Rectal smooth muscle tissue (tissue), 1 donor: Measurements from ENCODE around the gene SEPHS1.
A peak's percentile ranks its signal among the peaks of the same experiment; 100 is the strongest.

Experiments
- H3K27ac ChIP-seq: one replicate; pipeline ENCODE4 v1.7.0; 2013; ENCODE audit warnings: low read depth, low read length, inconsistent platforms
- H3K27me3 ChIP-seq: one replicate; pipeline ENCODE4 v1.7.0; 2013; ENCODE audit warnings: low read length; ENCODE audit not compliant: control insufficient read depth, insufficient read depth
- H3K36me3 ChIP-seq: one replicate; pipeline ENCODE4 v1.7.0; 2013; ENCODE audit warnings: low read length; ENCODE audit not compliant: control insufficient read depth, insufficient read depth
- H3K4me1 ChIP-seq: one replicate; pipeline ENCODE4 v1.7.0; 2013; ENCODE audit warnings: low read length; ENCODE audit not compliant: control insufficient read depth, insufficient read depth
- H3K4me3 ChIP-seq: one replicate; pipeline ENCODE4 v1.7.0; 2013; ENCODE audit warnings: low read length
- H3K9ac ChIP-seq: one replicate; pipeline ENCODE4 v1.7.0; 2013; ENCODE audit warnings: low read length

The SEPHS1 gene, protein sequence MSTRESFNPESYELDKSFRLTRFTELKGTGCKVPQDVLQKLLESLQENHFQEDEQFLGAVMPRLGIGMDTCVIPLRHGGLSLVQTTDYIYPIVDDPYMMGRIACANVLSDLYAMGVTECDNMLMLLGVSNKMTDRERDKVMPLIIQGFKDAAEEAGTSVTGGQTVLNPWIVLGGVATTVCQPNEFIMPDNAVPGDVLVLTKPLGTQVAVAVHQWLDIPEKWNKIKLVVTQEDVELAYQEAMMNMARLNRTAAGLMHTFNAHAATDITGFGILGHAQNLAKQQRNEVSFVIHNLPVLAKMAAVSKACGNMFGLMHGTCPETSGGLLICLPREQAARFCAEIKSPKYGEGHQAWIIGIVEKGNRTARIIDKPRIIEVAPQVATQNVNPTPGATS

DNA sequence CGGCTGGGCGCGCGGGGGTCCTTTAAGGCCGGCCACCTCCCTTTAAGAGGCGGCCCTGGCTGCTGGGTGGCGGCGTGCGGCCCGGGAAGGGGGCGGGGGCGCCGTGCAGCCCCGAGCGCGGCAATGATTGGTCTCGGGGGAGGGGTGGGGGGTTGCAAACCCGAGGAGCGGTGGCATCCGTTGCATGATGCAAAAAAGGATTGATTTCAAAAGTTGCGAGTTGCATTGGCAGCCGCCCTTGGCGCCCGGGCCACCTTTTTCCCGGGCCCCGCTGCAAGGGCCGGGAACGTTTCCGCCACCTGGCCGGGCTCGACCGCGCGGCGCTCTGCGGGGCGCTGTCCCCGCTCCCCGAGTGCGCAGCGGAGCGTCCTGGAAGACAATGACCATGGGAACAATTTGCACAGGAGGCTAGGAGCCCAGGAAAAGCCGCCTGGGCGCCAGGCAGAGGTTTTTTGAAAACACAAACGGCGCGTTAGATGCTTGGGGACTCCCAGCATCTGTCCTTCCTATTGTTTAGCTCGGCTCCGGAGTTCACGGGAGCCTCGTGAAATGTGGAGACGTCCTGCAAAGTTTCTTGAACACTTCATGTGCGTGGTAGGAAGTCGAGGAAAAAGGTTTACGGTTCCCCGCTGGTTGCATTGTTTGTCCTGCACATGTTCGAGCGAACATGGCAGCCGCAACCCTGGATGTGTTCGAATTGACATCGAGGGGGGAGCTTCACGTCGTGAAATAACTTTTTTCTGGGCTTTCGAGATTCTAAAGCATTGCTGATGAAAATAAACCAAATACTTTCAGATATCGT is at the start of gene SEPHS1:
SEPHS1 (minus strand) TSS at position 78 of the 802 bp plus-strand sequence. CDS start 3,343 bp downstream, outside the sequence.
- H3K4me3 ChIP-seq, result peak within 1 kb of the TSS; percentile 89
- peaks cover 2% of the 10 kb centered on the region for H3K4me1 ChIP-seq
- H3K36me3 ChIP-seq, result no peaks in the 10 kb centered on the region
- H3K27me3 ChIP-seq, result peaks cover 2% of the 10 kb centered on the region
- H3K27ac ChIP-seq, result peak within 1 kb of the TSS; percentile 95
- H3K9ac ChIP-seq, result peak within 1 kb of the TSS; percentile 80

DNA sequence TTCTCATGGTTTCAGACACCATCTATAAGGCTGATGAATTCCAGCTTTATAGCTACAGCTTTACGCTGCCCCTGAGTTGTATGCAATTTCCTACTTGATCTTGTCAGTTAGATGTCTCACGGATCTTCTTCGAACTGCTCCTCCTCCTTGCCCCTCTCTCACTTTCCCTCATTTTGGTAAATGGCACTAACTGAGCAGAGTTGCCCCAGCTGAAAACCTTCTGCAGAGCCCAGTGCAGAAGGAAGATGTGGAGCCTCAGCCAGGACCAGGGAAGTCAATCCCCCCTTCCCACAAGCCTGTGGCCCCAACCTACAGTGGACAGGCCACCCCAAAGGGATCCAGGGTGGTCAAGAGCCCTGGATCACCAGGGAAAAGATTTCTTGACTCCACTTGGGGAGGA is 49.0 kb upstream of the SEPHS1 start:
- Histone ChIP-seq H3K27me3 (no peaks in the 10 kb centered on the region), H3K4me1 (no peaks in the 10 kb centered on the region), H3K27ac (no peak overlapping the region), H3K9ac (no peak overlapping the region), H3K4me3 (no peak overlapping the region), H3K36me3 (no peaks in the 10 kb centered on the region)

DNA sequence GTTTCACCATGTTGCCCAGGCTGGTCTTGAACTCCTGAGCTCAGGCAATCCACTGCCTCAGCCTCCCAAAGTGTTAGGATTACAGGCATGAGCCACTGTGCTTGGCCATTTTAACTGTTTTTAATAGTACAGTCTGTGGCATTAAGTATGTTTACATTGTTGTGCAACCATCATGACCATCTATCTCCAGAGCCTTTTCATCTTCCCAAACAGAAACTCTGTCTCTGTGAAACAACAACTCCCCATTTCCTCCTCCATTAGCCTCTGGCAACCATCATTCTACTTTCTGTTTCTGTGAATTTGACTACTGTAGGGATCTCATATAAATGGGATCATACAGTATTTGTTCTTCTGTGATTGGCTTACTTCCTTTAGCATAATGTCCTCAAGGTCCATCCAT is 48.3 kb upstream of the SEPHS1 start:
- H3K27ac ChIP-seq, result no peak overlapping the region
- no peaks in the 10 kb centered on the region for H3K4me1 ChIP-seq
- no peak overlapping the region for H3K9ac ChIP-seq
- H3K27me3 ChIP-seq, result no peaks in the 10 kb centered on the region
- H3K36me3 ChIP-seq, result no peaks in the 10 kb centered on the region
- H3K4me3 ChIP-seq, result no peak overlapping the region

DNA sequence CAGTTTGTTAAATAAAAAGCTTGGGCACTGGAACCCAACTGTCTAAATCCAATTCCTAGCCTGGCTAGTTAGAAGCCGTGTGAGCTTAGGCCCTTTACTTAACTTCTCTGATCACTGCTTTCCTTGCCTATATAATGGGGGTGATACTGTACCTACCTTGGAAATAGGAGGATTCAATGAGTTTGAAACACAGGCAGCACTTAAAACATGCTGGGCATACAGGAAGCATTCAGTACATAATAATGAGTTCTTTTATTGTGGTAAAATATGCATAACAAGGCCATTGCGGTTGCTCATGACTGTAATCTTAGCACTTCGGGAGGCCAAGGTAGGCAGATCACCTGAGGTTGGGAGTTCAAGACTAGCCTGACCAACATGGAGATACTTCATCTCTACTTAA is 47.4 kb upstream of the SEPHS1 start:
- H3K9ac ChIP-seq, result no peak overlapping the region
- H3K27me3 ChIP-seq, result no peaks in the 10 kb centered on the region
- no peaks in the 10 kb centered on the region for H3K36me3 ChIP-seq
- H3K4me1 ChIP-seq, result no peaks in the 10 kb centered on the region
- no peak overlapping the region for H3K27ac ChIP-seq
- no peak overlapping the region for H3K4me3 ChIP-seq

DNA sequence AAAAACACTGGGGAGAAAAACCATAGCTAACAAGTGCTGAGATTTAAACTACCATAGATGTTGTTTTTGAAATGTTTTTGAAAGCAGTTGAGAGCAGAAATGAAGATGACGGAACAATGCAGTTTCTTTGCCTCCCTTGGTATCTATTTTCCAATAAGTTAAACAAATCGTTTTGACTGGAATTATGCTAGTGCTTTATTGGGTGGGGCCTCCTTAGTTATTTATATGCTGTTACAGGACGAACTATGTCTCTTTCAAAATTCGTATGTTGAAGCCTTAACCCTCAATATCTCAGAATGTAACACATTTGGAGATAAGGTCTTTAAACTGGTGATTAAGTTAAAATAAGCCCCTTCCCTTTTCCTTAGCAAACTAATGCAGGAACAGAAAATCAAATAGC is 45.5 kb upstream of the SEPHS1 start:
- H3K27me3 ChIP-seq, result no peaks in the 10 kb centered on the region
- H3K36me3 ChIP-seq, result no peaks in the 10 kb centered on the region
- no peak overlapping the region for H3K27ac ChIP-seq
- no peaks in the 10 kb centered on the region for H3K4me1 ChIP-seq
- H3K4me3 ChIP-seq, result no peak overlapping the region
- no peak overlapping the region for H3K9ac ChIP-seq

DNA sequence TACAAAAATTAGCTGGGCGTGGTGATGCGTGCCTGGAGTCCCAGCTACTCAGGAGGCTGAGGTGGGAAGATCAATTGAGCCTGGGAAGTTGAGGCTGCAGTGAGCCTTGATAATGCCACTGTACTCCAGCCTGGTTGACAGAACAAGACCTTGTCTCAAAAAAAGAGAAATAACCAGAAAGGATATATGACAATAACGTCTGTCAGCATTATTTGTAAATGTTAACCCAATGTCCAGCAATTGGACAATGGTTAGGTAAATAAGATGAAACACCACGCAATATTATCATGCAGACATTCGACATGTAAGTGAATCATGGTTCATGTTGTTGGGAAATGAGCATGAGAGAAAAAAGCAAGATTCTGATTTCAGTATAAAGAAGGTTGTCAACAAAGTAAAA is 44.6 kb upstream of the SEPHS1 start:
- H3K36me3 ChIP-seq, result no peaks in the 10 kb centered on the region
- H3K4me3 ChIP-seq, result no peak overlapping the region

DNA sequence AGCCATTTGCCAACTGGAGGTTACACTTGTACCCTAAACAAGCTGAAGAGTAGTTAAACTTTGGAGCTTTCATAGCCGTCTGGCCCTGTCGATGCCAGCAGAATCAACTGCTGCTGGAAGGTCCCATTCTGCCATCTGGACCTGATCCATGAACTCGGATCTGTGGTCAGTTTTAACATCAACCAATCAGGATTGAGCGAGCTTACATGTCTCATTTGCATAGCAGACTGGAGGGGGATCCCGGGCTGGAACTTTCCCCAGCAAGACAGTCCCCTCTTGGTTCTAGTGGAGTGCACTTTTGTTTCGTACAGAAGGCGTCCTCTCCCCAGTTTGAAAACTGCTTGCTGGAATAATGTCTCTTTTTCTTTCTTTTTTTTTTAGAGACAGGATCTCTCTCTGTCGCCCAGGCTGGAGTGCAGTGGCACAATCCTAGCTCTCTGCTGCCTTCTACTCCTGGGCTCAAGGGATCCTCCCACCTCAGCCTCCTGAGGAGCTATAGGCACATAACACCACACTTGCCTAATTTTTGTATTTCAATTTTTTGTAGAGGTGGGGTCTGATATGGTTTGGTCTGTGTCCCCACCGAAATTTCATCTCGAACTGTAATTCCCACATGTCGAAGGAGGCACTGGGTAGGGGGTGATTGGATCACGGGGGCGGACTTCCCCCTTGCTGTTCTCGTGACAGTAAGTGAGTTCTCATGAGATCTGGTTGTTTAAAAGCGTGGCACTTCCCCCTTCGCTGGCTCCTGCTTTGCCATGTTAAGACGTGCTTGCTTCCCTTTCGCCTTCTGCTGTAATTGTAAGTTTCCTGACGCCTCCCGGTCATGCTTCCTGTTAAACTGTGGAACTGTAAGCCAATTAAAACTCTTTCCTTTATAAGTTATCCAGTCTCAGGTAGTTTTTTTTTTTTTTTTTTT is 42.8 kb upstream of the SEPHS1 start:
- Histone ChIP-seq H3K4me1 (no peaks in the 10 kb centered on the region), H3K27me3 (no peaks in the 10 kb centered on the region), H3K27ac (no peak overlapping the region), H3K36me3 (no peaks in the 10 kb centered on the region), H3K4me3 (no peak overlapping the region), H3K9ac (no peak overlapping the region)

More for the DNA sequence above, 44.6 kb upstream of the SEPHS1 start:
- H3K27ac ChIP-seq, result no peak overlapping the region
- H3K9ac ChIP-seq, result no peak overlapping the region
- H3K4me1 ChIP-seq, result no peaks in the 10 kb centered on the region
- H3K27me3 ChIP-seq, result no peaks in the 10 kb centered on the region

DNA sequence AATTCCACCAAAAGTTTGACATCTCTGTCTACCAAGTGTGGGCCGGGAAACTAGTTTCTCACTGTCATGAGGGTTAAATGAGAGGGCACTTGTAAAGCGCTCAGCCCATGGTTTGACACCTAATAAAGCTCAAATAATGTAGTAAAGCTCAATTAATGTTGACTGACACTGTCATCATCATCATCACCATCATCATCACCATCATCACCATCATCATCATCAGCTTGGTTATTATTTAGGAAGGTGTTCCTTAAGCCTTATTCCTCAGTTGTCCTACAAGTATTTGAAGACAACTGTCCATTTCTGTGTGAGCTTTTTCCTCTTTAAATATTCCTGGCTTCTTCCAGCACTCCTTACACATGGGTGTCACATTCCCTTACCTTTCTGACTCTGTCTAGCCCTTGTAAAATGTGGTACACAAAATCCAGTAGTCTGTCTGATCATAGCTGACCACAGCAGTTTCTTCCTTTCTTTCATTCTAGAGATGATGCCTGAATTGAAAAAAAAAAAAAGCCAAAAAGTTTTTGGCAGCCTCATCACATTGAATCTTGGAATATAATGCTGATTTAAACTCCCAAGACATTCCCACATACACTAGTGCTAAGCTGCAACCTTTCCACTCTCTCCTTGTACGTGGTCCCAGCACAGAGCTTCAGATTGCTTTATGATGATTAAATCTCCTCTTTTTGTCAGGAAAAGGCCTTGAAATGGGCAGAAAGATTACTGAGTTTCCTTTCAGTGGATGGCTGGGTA is 40.6 kb upstream of the SEPHS1 start:
- no peaks in the 10 kb centered on the region for H3K4me1 ChIP-seq
- no peaks in the 10 kb centered on the region for H3K27me3 ChIP-seq
- no peak overlapping the region for H3K4me3 ChIP-seq
- no peak overlapping the region for H3K27ac ChIP-seq
- no peaks in the 10 kb centered on the region for H3K36me3 ChIP-seq
- H3K9ac ChIP-seq, result no peak overlapping the region

DNA sequence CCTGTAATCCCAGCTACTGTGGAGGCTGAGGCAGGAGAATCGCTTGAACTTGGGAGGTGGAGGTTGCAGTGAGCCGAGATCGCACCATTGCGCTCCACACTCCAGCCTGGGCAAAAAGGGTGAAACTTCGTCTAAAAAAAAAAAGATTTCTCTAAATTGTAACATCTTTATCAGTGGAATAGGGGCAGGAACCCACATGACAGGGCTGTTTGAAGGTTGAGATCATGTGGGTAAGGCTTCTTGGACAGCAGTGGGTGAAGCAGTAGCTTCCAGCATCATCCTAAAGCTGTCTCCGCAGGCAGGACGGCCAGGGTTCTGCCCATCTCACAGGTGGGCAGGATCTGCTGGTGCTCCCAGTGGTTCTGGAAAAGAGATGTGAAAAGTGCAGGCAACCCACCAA is 37.9 kb upstream of the SEPHS1 start:
- Histone ChIP-seq H3K9ac (no peak overlapping the region), H3K27ac (no peak overlapping the region), H3K36me3 (no peaks in the 10 kb centered on the region), H3K27me3 (peaks cover 3% of the 10 kb centered on the region), H3K4me1 (no peaks in the 10 kb centered on the region), H3K4me3 (no peak overlapping the region)

DNA sequence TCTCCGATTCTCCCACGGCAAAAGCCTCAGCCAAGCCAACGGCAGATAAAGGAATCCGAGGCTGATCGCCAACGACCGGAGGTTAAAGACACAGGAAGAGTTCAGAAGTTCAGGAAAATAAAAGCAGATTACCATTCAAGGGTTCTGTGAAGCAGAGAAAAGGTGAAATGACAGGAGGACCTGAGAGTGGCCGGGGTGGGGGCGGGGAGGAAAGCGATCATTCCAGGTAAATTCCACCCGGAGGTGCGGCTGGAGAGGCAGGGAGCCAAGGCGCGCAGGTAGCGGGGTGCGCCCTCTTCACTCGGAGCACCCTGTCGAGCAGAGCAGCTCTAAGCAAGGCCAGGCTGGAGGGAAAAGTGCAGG is 35.3 kb upstream of the SEPHS1 start:
- no peak overlapping the region for H3K27ac ChIP-seq
- H3K9ac ChIP-seq, result no peak overlapping the region
- peak overlapping the region; percentile 38 for H3K4me3 ChIP-seq
- no peaks in the 10 kb centered on the region for H3K4me1 ChIP-seq
- H3K27me3 ChIP-seq, result peaks cover 3% of the 10 kb centered on the region
- H3K36me3 ChIP-seq, result no peaks in the 10 kb centered on the region

DNA sequence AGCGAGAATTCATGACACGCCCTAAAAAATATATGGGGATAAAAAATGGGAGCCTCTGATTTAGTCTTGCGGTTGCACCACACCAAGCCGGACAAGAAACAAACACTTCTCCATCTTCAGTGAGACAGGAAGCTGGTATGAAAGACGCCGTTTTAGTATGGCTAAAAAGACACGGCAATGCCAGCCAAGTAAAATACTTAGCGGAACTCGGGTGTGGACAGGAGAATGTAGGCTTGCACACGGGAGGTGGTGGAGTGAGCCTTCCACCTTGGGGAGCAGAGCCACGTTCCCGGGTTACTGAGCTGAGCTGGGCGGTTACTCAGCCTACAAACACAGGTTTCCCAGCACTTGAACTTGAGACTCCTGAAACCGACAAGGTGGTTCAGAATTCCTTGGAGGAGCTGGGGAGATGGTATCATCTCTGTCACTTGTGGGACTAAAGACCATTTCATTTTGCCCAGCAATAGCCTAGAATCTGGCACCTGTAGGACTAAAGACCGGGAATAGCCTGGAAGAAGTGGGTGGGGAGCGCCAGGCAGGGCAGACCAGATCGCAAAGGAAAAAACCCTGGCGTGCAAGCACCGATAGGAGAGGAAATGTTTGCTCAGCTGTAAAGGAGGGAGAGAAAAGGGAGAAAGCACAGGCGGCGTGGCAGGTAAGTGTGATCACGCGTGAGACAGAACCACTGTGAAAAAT is 34.8 kb upstream of the SEPHS1 start:
- H3K4me3 ChIP-seq, result peak overlapping the region; percentile 38
- H3K4me1 ChIP-seq, result no peaks in the 10 kb centered on the region
- no peak overlapping the region for H3K27ac ChIP-seq
- peaks cover 3% of the 10 kb centered on the region for H3K27me3 ChIP-seq
- H3K9ac ChIP-seq, result no peak overlapping the region
- H3K36me3 ChIP-seq, result no peaks in the 10 kb centered on the region
